ENCODE results near the gene MLF2.
"Not testable (repeated sequence)": the region's sequence is repeated elsewhere in the genome, so short reads cannot be mapped to it uniquely, and the experiment has no call there.

Gene MLF2

GRCh38 chr12:6747216-6747615 is 5.7 kb downstream of the MLF2 start:
- peaks cover 3% of the 10 kb centered on the region; the same call in 1 of the 2 replicates for H3K79me2 ChIP-seq (ENCODE audit: insufficient read depth, low read depth)
- H3K4me2 ChIP-seq, result no peak overlapping the region
- H4K20me1 ChIP-seq (ENCODE audit: insufficient read depth), result no peaks in the 10 kb centered on the region
- no peaks in the 10 kb centered on the region for H3K36me3 ChIP-seq (ENCODE audit: insufficient read depth)
- TF ChIP-seq, protein P1, sequence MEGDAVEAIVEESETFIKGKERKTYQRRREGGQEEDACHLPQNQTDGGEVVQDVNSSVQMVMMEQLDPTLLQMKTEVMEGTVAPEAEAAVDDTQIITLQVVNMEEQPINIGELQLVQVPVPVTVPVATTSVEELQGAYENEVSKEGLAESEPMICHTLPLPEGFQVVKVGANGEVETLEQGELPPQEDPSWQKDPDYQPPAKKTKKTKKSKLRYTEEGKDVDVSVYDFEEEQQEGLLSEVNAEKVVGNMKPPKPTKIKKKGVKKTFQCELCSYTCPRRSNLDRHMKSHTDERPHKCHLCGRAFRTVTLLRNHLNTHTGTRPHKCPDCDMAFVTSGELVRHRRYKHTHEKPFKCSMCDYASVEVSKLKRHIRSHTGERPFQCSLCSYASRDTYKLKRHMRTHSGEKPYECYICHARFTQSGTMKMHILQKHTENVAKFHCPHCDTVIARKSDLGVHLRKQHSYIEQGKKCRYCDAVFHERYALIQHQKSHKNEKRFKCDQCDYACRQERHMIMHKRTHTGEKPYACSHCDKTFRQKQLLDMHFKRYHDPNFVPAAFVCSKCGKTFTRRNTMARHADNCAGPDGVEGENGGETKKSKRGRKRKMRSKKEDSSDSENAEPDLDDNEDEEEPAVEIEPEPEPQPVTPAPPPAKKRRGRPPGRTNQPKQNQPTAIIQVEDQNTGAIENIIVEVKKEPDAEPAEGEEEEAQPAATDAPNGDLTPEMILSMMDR (conservative IDR thresholded peaks at IDR 0.05; ENCODE audit: low read depth, low read length), result no peak
- H3K4me3 ChIP-seq (IDR thresholded peaks at IDR 0.05; ENCODE audit: insufficient read depth, low read depth, low read length), result no peak overlapping the region
- H3K27ac ChIP-seq, result no peak overlapping the region
- H3K27me3 ChIP-seq (ENCODE audit: insufficient read depth, low read depth), result no peaks in the 10 kb centered on the region
- no peak overlapping the region for H3K9ac ChIP-seq
- H3K4me1 ChIP-seq (ENCODE audit: low read depth, poor library complexity, severe bottlenecking), result peaks cover 4% of the 10 kb centered on the region
- no peak overlapping the region for H2AFZ ChIP-seq (ENCODE audit: low read depth)

- no peaks in the 10 kb centered on the region for H4K20me1 ChIP-seq (ENCODE audit: insufficient read depth)
- H3K79me2 ChIP-seq (ENCODE audit: insufficient read depth, low read depth), result no peaks in the 10 kb centered on the region
- no peaks in the 10 kb centered on the region for H3K27me3 ChIP-seq (ENCODE audit: insufficient read depth, low read depth)
- TF ChIP-seq, protein P1 (conservative IDR thresholded peaks at IDR 0.05; ENCODE audit: low read depth, low read length), result no peak
- H2AFZ ChIP-seq (ENCODE audit: low read depth), result no peak overlapping the region
- H3K4me1 ChIP-seq (ENCODE audit: low read depth, poor library complexity, severe bottlenecking), result no peaks in the 10 kb centered on the region
- no peak overlapping the region for H3K9ac ChIP-seq
- no peak overlapping the region for H3K4me3 ChIP-seq (IDR thresholded peaks at IDR 0.05; ENCODE audit: insufficient read depth, low read depth, low read length)
- H3K36me3 ChIP-seq (ENCODE audit: insufficient read depth), result no peaks in the 10 kb centered on the region
- H3K4me2 ChIP-seq, result no peak overlapping the region
- H3K27ac ChIP-seq, result no peak overlapping the region
Measured at GRCh38 chr12:6745741-6746525, 7.0 kb downstream of the MLF2 start.

DNA sequence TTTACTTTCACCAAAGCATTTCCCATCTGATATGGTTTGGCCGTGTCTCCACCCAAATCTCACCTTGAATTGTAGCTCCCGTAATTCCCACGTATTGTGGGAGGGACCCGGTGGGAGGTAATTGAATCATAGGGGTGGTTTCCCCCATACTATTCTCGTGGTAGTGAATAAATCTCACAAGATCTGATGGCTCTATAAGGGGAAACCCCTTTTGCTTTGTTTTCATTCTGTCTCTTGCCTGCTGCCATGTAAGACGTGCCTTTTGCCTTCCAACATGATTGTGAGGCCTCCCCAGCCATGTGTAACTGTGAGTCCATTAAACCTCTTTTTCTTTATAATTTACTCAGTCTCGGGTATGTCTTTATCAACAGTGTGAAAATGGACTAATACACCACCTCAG is 9.6 kb downstream of the MLF2 start:
- not testable (repeated sequence) for H2AFZ ChIP-seq (ENCODE audit: low read depth); H3K27me3 ChIP-seq (ENCODE audit: insufficient read depth, low read depth); H3K4me3 ChIP-seq (IDR thresholded peaks at IDR 0.05; ENCODE audit: insufficient read depth, low read depth, low read length); H3K36me3 ChIP-seq (ENCODE audit: insufficient read depth); H4K20me1 ChIP-seq (ENCODE audit: insufficient read depth); H3K79me2 ChIP-seq (ENCODE audit: insufficient read depth, low read depth); H3K27ac ChIP-seq; H3K9ac ChIP-seq; H3K4me2 ChIP-seq; H3K4me1 ChIP-seq (ENCODE audit: low read depth, poor library complexity, severe bottlenecking)

GRCh38 chr12:6742834-6743233 is 10.1 kb downstream of the MLF2 start:
- H3K4me1 ChIP-seq (ENCODE audit: low read depth, poor library complexity, severe bottlenecking), result no peaks in the 10 kb centered on the region
- no peak overlapping the region for H3K4me3 ChIP-seq (IDR thresholded peaks at IDR 0.05; ENCODE audit: insufficient read depth, low read depth, low read length)
- no peaks in the 10 kb centered on the region for H3K79me2 ChIP-seq (ENCODE audit: insufficient read depth, low read depth)
- H3K9ac ChIP-seq, result no peak overlapping the region
- no peak overlapping the region for H3K4me2 ChIP-seq
- H3K27me3 ChIP-seq (ENCODE audit: insufficient read depth, low read depth), result no peaks in the 10 kb centered on the region
- H4K20me1 ChIP-seq (ENCODE audit: insufficient read depth), result no peaks in the 10 kb centered on the region
- TF ChIP-seq, protein P1 (conservative IDR thresholded peaks at IDR 0.05; ENCODE audit: low read depth, low read length), result no peak
- no peak overlapping the region for H2AFZ ChIP-seq (ENCODE audit: low read depth)
- no peak overlapping the region for H3K27ac ChIP-seq
- H3K36me3 ChIP-seq (ENCODE audit: insufficient read depth), result no peaks in the 10 kb centered on the region

DNA sequence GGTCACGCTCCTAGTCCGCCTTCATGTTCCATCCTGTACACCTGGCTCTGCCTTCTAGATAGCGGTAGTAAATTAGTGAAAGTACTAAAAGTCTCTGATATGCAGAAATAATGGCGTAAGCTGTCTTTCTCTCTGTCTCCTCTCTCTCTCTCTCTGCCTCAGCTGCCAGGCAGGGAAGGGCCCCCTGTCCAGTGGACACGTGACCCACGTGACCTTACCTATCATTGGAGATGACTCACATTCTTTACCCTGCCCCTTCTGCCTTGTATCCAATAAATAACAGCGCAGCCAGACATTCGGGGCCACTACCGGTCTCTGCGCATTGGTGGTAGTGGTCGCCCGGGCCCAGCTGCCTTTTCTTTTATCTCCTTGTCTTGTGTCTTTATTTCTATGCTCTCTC is 10.9 kb downstream of the MLF2 start:
- H3K4me3 ChIP-seq (IDR thresholded peaks at IDR 0.05; ENCODE audit: insufficient read depth, low read depth, low read length); H3K27ac ChIP-seq; H3K27me3 ChIP-seq (ENCODE audit: insufficient read depth, low read depth); H3K79me2 ChIP-seq (ENCODE audit: insufficient read depth, low read depth); H2AFZ ChIP-seq (ENCODE audit: low read depth); H3K4me2 ChIP-seq; H3K9ac ChIP-seq; H3K4me1 ChIP-seq (ENCODE audit: low read depth, poor library complexity, severe bottlenecking); H3K36me3 ChIP-seq (ENCODE audit: insufficient read depth); H4K20me1 ChIP-seq (ENCODE audit: insufficient read depth): not testable (repeated sequence)

Measured in KMS-11 (cell line).